Panc1 (cell line): ENCODE measurements around the gene RAP1GDS1. TPM values are rescaled to one million over a fixed set of nuclear protein-coding genes. Genes with fewer than 3 reads are reported as not detected.

Experiments used
- ATAC-seq: fragments of 200-7000 bp; cut with Tn5 transposase; 2 replicates; pipeline ENCODE4 v1.9.1; 2020; ENCODE audit warnings: mild to moderate bottlenecking, moderate library complexity
- BruUV-seq: library from RNA; stranded (reverse); fragments of 400-500 nt; replicated peaks from 2 replicates; lab custom pipeline; 2021; lab: Mats Ljungman, UMichigan
- CTCF ChIA-PET: fragments of 300-600 bp; sonication (Branson Sonifier 250); formaldehyde crosslinking; loops from one replicate; lab custom pipeline; 2022; ENCODE audit warnings: antibody characterized with exemption; lab: Charles Lee
- POLR2A ChIA-PET: fragments of 300-600 bp; sonication (Branson Sonifier 250); formaldehyde crosslinking; loops from one replicate; lab custom pipeline; 2022; ENCODE audit warnings: antibody characterized with exemption; lab: Charles Lee
- DNase-seq: peaks from one replicate; pipeline ENCODE4 v3.0.0-alpha.2; 2010; ENCODE audit warnings: low read depth, low spot score
- H3K27ac ChIP-seq: 2 replicates; pipeline ENCODE4 v1.5.1; 2011; ENCODE audit warnings: mild to moderate bottlenecking, low read length, inconsistent platforms
- H3K27me3 ChIP-seq: fragments of 200-500 bp; sonication (Bioruptor generic); 2 replicates; pipeline ENCODE4 v1.6.0; 2014; ENCODE audit warnings: low read length, inconsistent platforms; ENCODE audit not compliant: control insufficient read depth, insufficient read depth
- H3K36me3 ChIP-seq: fragments of 200-500 bp; sonication (Bioruptor generic); 2 replicates; pipeline ENCODE4 v1.5.1; 2014; ENCODE audit warnings: inconsistent platforms, mild to moderate bottlenecking, low read length, moderate library complexity; ENCODE audit not compliant: control insufficient read depth, insufficient read depth
- H3K4me1 ChIP-seq: 2 replicates; pipeline ENCODE4 v1.5.1; 2011; ENCODE audit warnings: inconsistent platforms, mild to moderate bottlenecking, low read length, moderate library complexity; ENCODE audit not compliant: control insufficient read depth, insufficient read depth
- H3K4me3 ChIP-seq, 2 experiments: 2 replicates each; pipeline ENCODE4 v1.5.1; 2011 to 2012; ENCODE audit warnings: low read depth in 2 of 2, low read length in 2 of 2, mild to moderate bottlenecking in 2 of 2, inconsistent platforms in 1 of 2, moderate library complexity in 1 of 2
- H3K9me3 ChIP-seq: fragments of 200-500 bp; sonication (Bioruptor generic); 2 replicates; pipeline ENCODE4 v1.5.1; 2014; ENCODE audit warnings: low read depth, mild to moderate bottlenecking, inconsistent platforms, low read length, moderate library complexity; ENCODE audit not compliant: control insufficient read depth, insufficient read depth
- CTCF ChIP-seq: fragments of 450-650 bp; IDR thresholded peaks from 2 replicates; pipeline ENCODE4 v1.5.1; 2017; ENCODE audit warnings: mild to moderate bottlenecking
- POLR2AphosphoS5 ChIP-seq: IDR thresholded peaks from 2 replicates; pipeline ENCODE4 v1.6.1; 2012; ENCODE audit warnings: mild to moderate bottlenecking, low read depth, low read length, moderate library complexity
- REST ChIP-seq, 2 experiments: IDR thresholded peaks; 2 replicates each; pipeline ENCODE4 v1.6.1; 2011 to 2012; ENCODE audit warnings: low read depth in 2 of 2, control low read depth in 1 of 2, low read length in 1 of 2, mild to moderate bottlenecking in 1 of 2, moderate library complexity in 1 of 2; ENCODE audit not compliant: insufficient read depth in 1 of 2
- SIN3A ChIP-seq: IDR thresholded peaks from 2 replicates; pipeline ENCODE4 v1.6.1; 2012; ENCODE audit warnings: low read depth, mild to moderate bottlenecking, low read length, moderate library complexity, borderline replicate concordance; ENCODE audit not compliant: insufficient read depth
- TCF7L2 ChIP-seq: IDR thresholded peaks from 2 replicates; pipeline ENCODE4 v1.6.1; 2011; ENCODE audit warnings: mild to moderate bottlenecking, low read depth, low read length, inconsistent platforms
- in situ Hi-C: cut with HindIII; loops from 2 replicates; pipeline ENCODE4 v1.10.0; 2016; ENCODE audit warnings: low sequenced_read_pairs, low pct_unique_long_range_greater_than_20kb
- intact Hi-C: fragments of 100-400 bp; cut with micrococcal nuclease; formaldehyde crosslinking; loops from one replicate; pipeline ENCODE4 v1.10.0; 2022; ENCODE audit not compliant: unreplicated experiment
- total RNA-seq: library from RNA; stranded (reverse); gene quantifications from one replicate; pipeline ENCODE4 v1.2.1, GENCODE V29; 2021; ENCODE audit not compliant: unreplicated experiment

RAP1GDS1 gene
- total RNA-seq, 1 experiment from 2014 or later, result 39.7 TPM

- ChIA-PET CTCF (interaction anchor here (0.7 kb wide), 1 partner anchor 18 kb away, joined by 3 read pairs; no protein-coding TSS in a partner anchor), POLR2A (no interaction called here)
- TF ChIP-seq CTCF (no peak), REST (IDR thresholded peaks at IDR 0.05; ENCODE audit: insufficient read depth in 1 of 2, low read depth in 2 of 2, low read length in 1 of 2) (no peak), SIN3A (no peak), TCF7L2 (no peak), POLR2AphosphoS5 (no peak)
- Histone ChIP-seq H3K36me3 (no peaks in the 10 kb centered on the region), H3K27me3 (no peaks in the 10 kb centered on the region), H3K9me3 (no peaks in the 10 kb centered on the region), H3K4me3 (no peak overlapping the region), H3K4me1 (no peaks in the 10 kb centered on the region), H3K27ac (no peak overlapping the region)
- in situ Hi-C loops, result no loop called here
- intact Hi-C loops, result no loop called here
- ATAC-seq (peak; percentile 88), DNase-seq (no peak)
- BruUV-seq, result no TSS peak
Observed at GRCh38 chr4:98242538-98242937, 18.6 kb upstream of the RAP1GDS1 start.

GRCh38 chr4:98245226-98245625 is 16.0 kb upstream of the RAP1GDS1 start:
- Histone ChIP-seq H3K4me3 (no peak overlapping the region), H3K9me3 (no peaks in the 10 kb centered on the region), H3K36me3 (no peaks in the 10 kb centered on the region), H3K27me3 (no peaks in the 10 kb centered on the region), H3K27ac (no peak overlapping the region), H3K4me1 (no peaks in the 10 kb centered on the region)
- ATAC-seq (no peak), DNase-seq (no peak)
- TF ChIP-seq POLR2AphosphoS5 (no peak), CTCF (no peak), REST (IDR thresholded peaks at IDR 0.05; ENCODE audit: insufficient read depth in 1 of 2, low read depth in 2 of 2, low read length in 1 of 2) (no peak), TCF7L2 (no peak), SIN3A (no peak)
- no TSS peak for BruUV-seq
- in situ Hi-C loops (no loop called here), intact Hi-C loops (no loop called here)
- CTCF ChIA-PET, result no interaction called here
- POLR2A ChIA-PET, result no interaction called here
